HepG2 (cell line): Measurements from ENCODE around the gene DCTN1. TPM values are rescaled to one million over a fixed set of nuclear protein-coding genes. Genes with fewer than 3 reads are reported as not detected.

Experiments
- ATAC-seq: fragments of 200-7000 bp; cut with Tn5 transposase; 3 replicates; pipeline ENCODE4 v1.9.1; 2020; ENCODE audit warnings: mild to moderate bottlenecking, moderate library complexity
- BruUV-seq: library from RNA; stranded (reverse); fragments of 400-500 nt; replicated peaks from 2 replicates; lab custom pipeline; 2021; lab: Mats Ljungman, UMichigan
- CTCF ChIA-PET: fragments of 300-600 bp; formaldehyde crosslinking; extraction: SDS; loops from one replicate; lab custom pipeline; 2021; ENCODE audit warnings: low total read pairs, inconsistent platforms, low intra/inter-chr PET ratio; lab: Yijun Ruan, JAX
- POLR2A ChIA-PET: fragments of 350-600 bp; sonication (Branson Sonifier 250); formaldehyde crosslinking; loops from one replicate; lab custom pipeline; 2020; ENCODE audit warnings: antibody characterized with exemption, inconsistent platforms; lab: Yijun Ruan, JAX
- DNase-seq: peaks from one replicate; pipeline ENCODE4 v3.0.0-alpha.2; 2015; ENCODE audit warnings: low spot score
- FAIRE-seq: peaks from 3 replicates; lab custom pipeline; 2011; peaks lifted over from hg19 to GRCh38; lab: Jason Lieb, UNC
- H2AFZ ChIP-seq: one replicate; pipeline ENCODE4 v1.6.1; 2011; ENCODE audit warnings: low read length, inconsistent platforms
- H3K27ac ChIP-seq: fragments of 300-600 bp; 3 replicates; pipeline ENCODE4 v1.8.0; 2011; ENCODE audit warnings: mixed run types, mild to moderate bottlenecking, mixed read lengths, low read length, inconsistent platforms; ENCODE audit not compliant: insufficient read depth; ENCODE audit errors: extremely low read length
- H3K27me3 ChIP-seq, 2 experiments: fragments of 200-600 bp in 1 of 2; 2 replicates in 1 of 2; 3 replicates in 1 of 2; pipeline versions ENCODE4 v1.6.0 to v1.8.0; 2011; ENCODE audit warnings: low read length in 2 of 2, mild to moderate bottlenecking in 2 of 2, moderate library complexity in 2 of 2, inconsistent platforms in 1 of 2; ENCODE audit not compliant: insufficient read depth in 2 of 2, control insufficient read depth in 1 of 2
- H3K36me3 ChIP-seq, 2 experiments: fragments of 200-600 bp in 1 of 2; replicated peaks in 1 of 2; 2 replicates in 1 of 2; 3 replicates in 1 of 2; pipeline versions ENCODE4 v1.5.1 to v1.8.0; 2011; ENCODE audit warnings: low read length in 2 of 2, inconsistent platforms in 1 of 2; ENCODE audit not compliant: insufficient read depth in 2 of 2, control insufficient read depth in 1 of 2
- H3K4me1 ChIP-seq: 2 replicates; pipeline ENCODE4 v1.5.1; 2012; ENCODE audit warnings: low read length, inconsistent platforms; ENCODE audit not compliant: insufficient read depth
- H3K4me2 ChIP-seq: 2 replicates; pipeline ENCODE4 v1.6.0; 2011; ENCODE audit warnings: low read depth, low read length, inconsistent platforms
- H3K4me3 ChIP-seq, 3 experiments: fragments of 200-600 bp in 1 of 3; sonication (generic), shearing (Covaris generic) in 1 of 3; replicated peaks in 1 of 3; 2 replicates each; pipeline ENCODE4 v1.5.1; 2011 to 2016; ENCODE audit warnings: low read length in 3 of 3, inconsistent platforms in 2 of 3, low read depth in 2 of 3, mild to moderate bottlenecking in 2 of 3, control low read depth in 1 of 3, mixed read lengths in 1 of 3; ENCODE audit not compliant: insufficient read depth in 1 of 3
- H3K79me2 ChIP-seq: one replicate; pipeline ENCODE4 v1.6.1; 2011; ENCODE audit warnings: low read length, inconsistent platforms; ENCODE audit not compliant: insufficient read depth
- H3K9ac ChIP-seq: 2 replicates; pipeline ENCODE4 v1.6.0; 2011; ENCODE audit warnings: mild to moderate bottlenecking, low read depth, low read length, inconsistent platforms; ENCODE audit not compliant: insufficient read depth
- H3K9me3 ChIP-seq: 2 replicates; pipeline ENCODE4 v1.5.1; 2012; ENCODE audit warnings: mild to moderate bottlenecking, low read length
- H4K20me1 ChIP-seq: 2 replicates; pipeline ENCODE4 v1.6.0; 2011; ENCODE audit warnings: inconsistent platforms, mild to moderate bottlenecking, low read length, moderate library complexity; ENCODE audit not compliant: insufficient read depth
- AGO1 ChIP-seq: fragments of 200-400 bp; formaldehyde crosslinking; IDR thresholded peaks from 2 replicates; pipeline ENCODE4 v1.6.1; 2017; ENCODE audit warnings: mild to moderate bottlenecking, low read depth, low read length, moderate library complexity; ENCODE audit not compliant: poor library complexity, severe bottlenecking
- ARHGAP35 ChIP-seq: sonication (generic); formaldehyde crosslinking; IDR thresholded peaks from 2 replicates; pipeline ENCODE4 v1.9.0; 2022; ENCODE audit warnings: mild to moderate bottlenecking, inconsistent platforms, moderate library complexity, missing genetic modification reagents, borderline replicate concordance
- ATF7 ChIP-seq, 2 experiments: fragments of 450-650 bp in 1 of 2; sonication (generic) in 1 of 2; formaldehyde crosslinking in 1 of 2; IDR thresholded peaks; 2 replicates each; pipeline versions ENCODE4 v1.4.0 to v1.6.1; 2016 to 2020; ENCODE audit warnings: antibody characterized with exemption in 1 of 2, mild to moderate bottlenecking in 1 of 2, missing genetic modification reagents in 1 of 2
- BRF2 ChIP-seq: sonication (generic); formaldehyde crosslinking; IDR thresholded peaks from 2 replicates; pipeline ENCODE4 v1.8.1; 2022; ENCODE audit warnings: mild to moderate bottlenecking, missing genetic modification reagents
- CAMTA2 ChIP-seq: sonication (generic); formaldehyde crosslinking; IDR thresholded peaks from 2 replicates; pipeline ENCODE4 v1.4.0; 2020; ENCODE audit warnings: mild to moderate bottlenecking, missing genetic modification reagents, borderline replicate concordance
- GTF2F1 ChIP-seq: fragments of 150-350 bp; IDR thresholded peaks from 2 replicates; pipeline ENCODE4 v1.6.1; 2014; ENCODE audit warnings: low read length
- HNF4G ChIP-seq, 2 experiments: sonication (generic) in 1 of 2; formaldehyde crosslinking in 1 of 2; IDR thresholded peaks; 2 replicates each; pipeline versions ENCODE4 v1.4.0 to v1.6.1; 2011 to 2020; ENCODE audit warnings: borderline replicate concordance in 2 of 2, low read depth in 2 of 2, mild to moderate bottlenecking in 2 of 2, low read length in 1 of 2, missing genetic modification reagents in 1 of 2, moderate library complexity in 1 of 2
- MAFF ChIP-seq: IDR thresholded peaks from 2 replicates; pipeline ENCODE4 v1.6.1; 2011; ENCODE audit warnings: low read depth, low read length, improper control_type of control experiment
- NR1H2 ChIP-seq: sonication (generic); formaldehyde crosslinking; IDR thresholded peaks from 2 replicates; pipeline ENCODE4 v1.8.1; 2022; ENCODE audit warnings: low read depth, missing genetic modification reagents, borderline replicate concordance
- SP4 ChIP-seq: sonication (generic); formaldehyde crosslinking; IDR thresholded peaks from 2 replicates; pipeline ENCODE4 v1.8.1; 2023; ENCODE audit warnings: mild to moderate bottlenecking, missing genetic modification reagents
- ZBTB20 ChIP-seq: sonication (generic); formaldehyde crosslinking; IDR thresholded peaks from 2 replicates; pipeline ENCODE4 v1.8.1; 2023; ENCODE audit warnings: missing genetic modification reagents, low read depth, mild to moderate bottlenecking, borderline replicate concordance
- ZNF207 ChIP-seq: fragments of 450-650 bp; IDR thresholded peaks from 2 replicates; pipeline ENCODE4 v1.6.1; 2016; ENCODE audit warnings: antibody characterized with exemption, borderline replicate concordance
- ZNF296 ChIP-seq: sonication (generic); formaldehyde crosslinking; conservative IDR thresholded peaks from 2 replicates; pipeline ENCODE4 v1.5.0; 2020; ENCODE audit warnings: mild to moderate bottlenecking, missing genetic modification reagents
- ZNF605 ChIP-seq: sonication (generic); formaldehyde crosslinking; IDR thresholded peaks from 2 replicates; pipeline ENCODE4 v1.8.0; 2022; ENCODE audit warnings: mild to moderate bottlenecking, missing genetic modification reagents
- ZNF607 ChIP-seq: sonication (generic); formaldehyde crosslinking; IDR thresholded peaks from 2 replicates; pipeline ENCODE4 v1.5.1; 2020; ENCODE audit warnings: missing genetic modification reagents, mild to moderate bottlenecking, borderline replicate concordance
- ZNF878 ChIP-seq: sonication (generic); formaldehyde crosslinking; IDR thresholded peaks from 2 replicates; pipeline ENCODE4 v1.8.1; 2023; ENCODE audit warnings: mild to moderate bottlenecking, missing genetic modification reagents, moderate library complexity
- ZUFSP ChIP-seq: sonication (generic); formaldehyde crosslinking; IDR thresholded peaks from 2 replicates; pipeline ENCODE4 v1.9.0; 2021; ENCODE audit warnings: missing genetic modification reagents, mild to moderate bottlenecking, borderline replicate concordance
- WGBS: methylation state at CpG from one replicate; pipeline ENCODE4 v1.1.6; 2017; ENCODE audit warnings: low lambda C conversion rate; 5-methylcytosine and 5-hydroxymethylcytosine counted together
- in situ Hi-C: cut with HindIII; loops from 2 replicates; pipeline ENCODE4 v1.10.0; 2017; ENCODE audit warnings: low pct_unique_long_range_greater_than_20kb; ENCODE audit not compliant: extremely low pct_ligation_motif_present
- intact Hi-C: fragments of 100-400 bp; cut with micrococcal nuclease; formaldehyde crosslinking; loops from one replicate; pipeline ENCODE4 v1.10.0; 2022; ENCODE audit not compliant: unreplicated experiment
- polyA plus RNA-seq, 8 experiments: library from polyadenylated mRNA; depleted of rRNA in 3 of 8; stranded (reverse) in 7 of 8; unstranded in 1 of 8; fragments of >200 nt; fragmentation: Illumina TruSeq in 4 of 8; extraction: Trizol in 4 of 8; gene quantifications; 2 replicates each; pipeline versions ENCODE4 v1.2.1 to v1.2.3, GENCODE V29; 2011 to 2016; ENCODE audit warnings: low read depth in 4 of 8, missing spikeins in 1 of 8, mixed read lengths in 1 of 8; ENCODE audit not compliant: insufficient read depth in 1 of 8
- total RNA-seq, 5 experiments: library from RNA; depleted of rRNA; stranded (reverse); fragments of >200 nt; fragmentation: Illumina TruSeq; extraction: Trizol; gene quantifications; 2 replicates each; pipeline ENCODE4 v1.2.3, GENCODE V29; 2016; ENCODE audit warnings: low read depth in 1 of 5

The DCTN1 gene
- total and polyA plus RNA-seq, 2 of the 13 experiments (the other 11 are each of a cell fraction or from before 2014, with no cell fraction given) = 73.2 to 122 TPM

GRCh38 chr2:74347742-74348141 lies 32.4 kb downstream of the DCTN1 start:
- in situ Hi-C loops = no loop called here
- BruUV-seq = no TSS peak

More at GRCh38 chr2:74347742-74348141, 32.4 kb downstream of the DCTN1 start:
- ATAC-seq = no peak
- no peaks in the 10 kb centered on the region for H3K36me3 ChIP-seq
- intact Hi-C loops = no loop called here
- DNase-seq = no peak
- no peaks in the 10 kb centered on the region for H4K20me1 ChIP-seq
- no peak overlapping the region for H3K4me2 ChIP-seq
- CTCF ChIA-PET = no interaction called here
- H3K4me3 ChIP-seq = no peak overlapping the region
- no peak overlapping the region for H3K9ac ChIP-seq
- no peak for FAIRE-seq
- H3K79me2 ChIP-seq = no peaks in the 10 kb centered on the region
- POLR2A ChIA-PET = no interaction called here
- H2AFZ ChIP-seq = no peak overlapping the region
- no peaks in the 10 kb centered on the region for H3K4me1 ChIP-seq
- H3K27me3 ChIP-seq = no peaks in the 10 kb centered on the region; a peak in 1 of 5 replicates
- TF ChIP-seq ZNF296 (CRISPR knock-in tag) (no peak), NR1H2 (CRISPR knock-in tag) (no peak), SP4 (CRISPR knock-in tag) (no peak), AGO1 (no peak), ZUFSP (no peak), ZNF878 (CRISPR knock-in tag) (no peak), HNF4G (IDR thresholded peaks at IDR 0.05; ENCODE audit: borderline replicate concordance, low read depth, low read length) (no peak), HNF4G (CRISPR knock-in tag; IDR thresholded peaks at IDR 0.05; ENCODE audit: borderline replicate concordance, low read depth) (no peak), ARHGAP35 (CRISPR knock-in tag) (no peak), ATF7 (IDR thresholded peaks at IDR 0.05) (no peak), ATF7 (CRISPR knock-in tag; IDR thresholded peaks at IDR 0.05) (no peak), GTF2F1 (no peak), MAFF (no peak), ZNF605 (CRISPR knock-in tag) (no peak), BRF2 (CRISPR knock-in tag) (no peak), ZBTB20 (CRISPR knock-in tag) (no peak), CAMTA2 (CRISPR knock-in tag) (no peak), ZNF207 (no peak), ZNF607 (CRISPR knock-in tag) (no peak)
- WGBS = 81% methylated on average over 3 of the region's 3 CpGs
- no peaks in the 10 kb centered on the region for H3K9me3 ChIP-seq
- no peak overlapping the region for H3K27ac ChIP-seq
